ENCODE data around the gene MYL11.

MYL11 gene

GRCh38 chr16:30395155-30395991 is 20.8 kb downstream of the MYL11 start, which contains the start of gene ZNF48 (continued):
- peak; percentile 89 for TF ChIP-seq ZBTB11 (tag by site-specific recombination; conservative IDR thresholded peaks at IDR 0.05; ENCODE audit: low read depth)
- TF ChIP-seq GLIS2 (tag by site-specific recombination; IDR thresholded peaks at IDR 0.05): peak; percentile 74
- TF ChIP-seq ZNF335 (tag by site-specific recombination; conservative IDR thresholded peaks at IDR 0.05): no peak
- TF ChIP-seq ZNF561 (tag by site-specific recombination; IDR thresholded peaks at IDR 0.05; ENCODE audit: borderline replicate concordance): peak; percentile 95
- peak; percentile 84 for TF ChIP-seq ZNF2 (tag by site-specific recombination; IDR thresholded peaks at IDR 0.05)
- TF ChIP-seq ZBTB8A (tag by site-specific recombination; IDR thresholded peaks at IDR 0.05): peak; percentile 93
- no peak for TF ChIP-seq ZNF138 (tag by site-specific recombination; IDR thresholded peaks at IDR 0.05; ENCODE audit: borderline replicate concordance)
- peak; percentile 74 for TF ChIP-seq ZNF394 (tag by site-specific recombination; IDR thresholded peaks at IDR 0.05; ENCODE audit: borderline replicate concordance)
- TF ChIP-seq ZFP41 (tag by site-specific recombination; IDR thresholded peaks at IDR 0.05; ENCODE audit: borderline replicate concordance): no peak
- no peak for TF ChIP-seq SETDB1 (IDR thresholded peaks at IDR 0.05; ENCODE audit: insufficient read length, low read length)
- 0 out of 2 replicates have a peak, but pooled peaks have one; percentile 55 for TF ChIP-seq ZNF843 (tag by site-specific recombination; IDR thresholded peaks at IDR 0.05)
- peak; percentile 31; the same call in 1 of the 2 replicates for TF ChIP-seq ZNF10 (tag by site-specific recombination; IDR thresholded peaks at IDR 0.05)
- TF ChIP-seq, protein P1, sequence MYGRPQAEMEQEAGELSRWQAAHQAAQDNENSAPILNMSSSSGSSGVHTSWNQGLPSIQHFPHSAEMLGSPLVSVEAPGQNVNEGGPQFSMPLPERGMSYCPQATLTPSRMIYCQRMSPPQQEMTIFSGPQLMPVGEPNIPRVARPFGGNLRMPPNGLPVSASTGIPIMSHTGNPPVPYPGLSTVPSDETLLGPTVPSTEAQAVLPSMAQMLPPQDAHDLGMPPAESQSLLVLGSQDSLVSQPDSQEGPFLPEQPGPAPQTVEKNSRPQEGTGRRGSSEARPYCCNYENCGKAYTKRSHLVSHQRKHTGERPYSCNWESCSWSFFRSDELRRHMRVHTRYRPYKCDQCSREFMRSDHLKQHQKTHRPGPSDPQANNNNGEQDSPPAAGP (tag by site-specific recombination; IDR thresholded peaks at IDR 0.05): peak; percentile 94
- TF ChIP-seq, protein P2, sequence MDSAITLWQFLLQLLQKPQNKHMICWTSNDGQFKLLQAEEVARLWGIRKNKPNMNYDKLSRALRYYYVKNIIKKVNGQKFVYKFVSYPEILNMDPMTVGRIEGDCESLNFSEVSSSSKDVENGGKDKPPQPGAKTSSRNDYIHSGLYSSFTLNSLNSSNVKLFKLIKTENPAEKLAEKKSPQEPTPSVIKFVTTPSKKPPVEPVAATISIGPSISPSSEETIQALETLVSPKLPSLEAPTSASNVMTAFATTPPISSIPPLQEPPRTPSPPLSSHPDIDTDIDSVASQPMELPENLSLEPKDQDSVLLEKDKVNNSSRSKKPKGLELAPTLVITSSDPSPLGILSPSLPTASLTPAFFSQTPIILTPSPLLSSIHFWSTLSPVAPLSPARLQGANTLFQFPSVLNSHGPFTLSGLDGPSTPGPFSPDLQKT (IDR thresholded peaks at IDR 0.05; ENCODE audit: borderline replicate concordance, low read depth, low read length): peak; percentile 71; the same call in 1 of the 2 replicates
- 0 out of 2 replicates have a peak, but pooled peaks have one; percentile 29 for TF ChIP-seq GLI4 (tag by site-specific recombination; IDR thresholded peaks at IDR 0.05)
- TF ChIP-seq OVOL3 (tag by site-specific recombination; IDR thresholded peaks at IDR 0.05): peak; percentile 42; the same call in 1 of the 2 replicates
- TF ChIP-seq, protein P3, sequence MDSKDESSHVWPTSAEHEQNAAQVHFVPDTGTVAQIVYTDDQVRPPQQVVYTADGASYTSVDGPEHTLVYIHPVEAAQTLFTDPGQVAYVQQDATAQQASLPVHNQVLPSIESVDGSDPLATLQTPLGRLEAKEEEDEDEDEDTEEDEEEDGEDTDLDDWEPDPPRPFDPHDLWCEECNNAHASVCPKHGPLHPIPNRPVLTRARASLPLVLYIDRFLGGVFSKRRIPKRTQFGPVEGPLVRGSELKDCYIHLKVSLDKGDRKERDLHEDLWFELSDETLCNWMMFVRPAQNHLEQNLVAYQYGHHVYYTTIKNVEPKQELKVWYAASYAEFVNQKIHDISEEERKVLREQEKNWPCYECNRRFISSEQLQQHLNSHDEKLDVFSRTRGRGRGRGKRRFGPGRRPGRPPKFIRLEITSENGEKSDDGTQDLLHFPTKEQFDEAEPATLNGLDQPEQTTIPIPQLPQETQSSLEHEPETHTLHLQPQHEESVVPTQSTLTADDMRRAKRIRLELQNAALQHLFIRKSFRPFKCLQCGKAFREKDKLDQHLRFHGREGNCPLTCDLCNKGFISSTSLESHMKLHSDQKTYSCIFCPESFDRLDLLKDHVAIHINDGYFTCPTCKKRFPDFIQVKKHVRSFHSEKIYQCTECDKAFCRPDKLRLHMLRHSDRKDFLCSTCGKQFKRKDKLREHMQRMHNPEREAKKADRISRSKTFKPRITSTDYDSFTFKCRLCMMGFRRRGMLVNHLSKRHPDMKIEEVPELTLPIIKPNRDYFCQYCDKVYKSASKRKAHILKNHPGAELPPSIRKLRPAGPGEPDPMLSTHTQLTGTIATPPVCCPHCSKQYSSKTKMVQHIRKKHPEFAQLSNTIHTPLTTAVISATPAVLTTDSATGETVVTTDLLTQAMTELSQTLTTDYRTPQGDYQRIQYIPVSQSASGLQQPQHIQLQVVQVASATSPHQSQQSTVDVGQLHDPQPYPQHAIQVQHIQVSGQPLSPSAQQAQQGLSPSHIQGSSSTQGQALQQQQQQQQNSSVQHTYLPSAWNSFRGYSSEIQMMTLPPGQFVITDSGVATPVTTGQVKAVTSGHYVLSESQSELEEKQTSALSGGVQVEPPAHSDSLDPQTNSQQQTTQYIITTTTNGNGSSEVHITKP (tag by site-specific recombination; IDR thresholded peaks at IDR 0.05): peak; percentile 57
- TF ChIP-seq ZFP3 (tag by site-specific recombination; IDR thresholded peaks at IDR 0.05; ENCODE audit: low read depth): no peak
- TF ChIP-seq ZXDB (tag by site-specific recombination; IDR thresholded peaks at IDR 0.05): peak; percentile 92
- TF ChIP-seq ZNF792 (tag by site-specific recombination; IDR thresholded peaks at IDR 0.05): peak; percentile 72; the same call in 1 of the 2 replicates
- no peak for TF ChIP-seq MEIS1 (CRISPR knock-in tag; IDR thresholded peaks at IDR 0.05; ENCODE audit: borderline replicate concordance)
- peak; percentile 50; the same call in 1 of the 2 replicates for TF ChIP-seq ZNF449 (tag by site-specific recombination; IDR thresholded peaks at IDR 0.05)
- TF ChIP-seq ZNF529 (tag by site-specific recombination; IDR thresholded peaks at IDR 0.05; ENCODE audit: insufficient replicate concordance): no peak
- no peak for TF ChIP-seq ZSCAN23 (tag by site-specific recombination; IDR thresholded peaks at IDR 0.05)
- no peak for TF ChIP-seq ZNF404 (tag by site-specific recombination; IDR thresholded peaks at IDR 0.05)
- no peak for TF ChIP-seq MYNN (tag by site-specific recombination; IDR thresholded peaks at IDR 0.05; ENCODE audit: borderline replicate concordance)
- peak; percentile 55; the same call in 1 of the 2 replicates for TF ChIP-seq ZNF596 (tag by site-specific recombination; IDR thresholded peaks at IDR 0.05)
- no peak for TF ChIP-seq ZNF274 (IDR thresholded peaks at IDR 0.05; ENCODE audit: low read length)
- no peak for TF ChIP-seq ZNF274 (tag by site-specific recombination; IDR thresholded peaks at IDR 0.05; ENCODE audit: borderline replicate concordance)

All from HEK293 (cell line).